ENCODE results near the gene MGA.

GRCh38 chr15:41658689-41659088, 1.5 kb upstream of the MGA start:
- no peak for TF ChIP-seq EZH2phosphoT487 (IDR thresholded peaks at IDR 0.05; ENCODE audit: insufficient read depth, low read depth)
- no peak for TF ChIP-seq EZH2 (IDR thresholded peaks at IDR 0.05; ENCODE audit: insufficient read depth, poor library complexity, severe bottlenecking)
